MCF 10A (cell line): ENCODE data around the gene CFAP46. TPM values are rescaled to one million over a fixed set of nuclear protein-coding genes. Genes with fewer than 3 reads are reported as not detected.

Experiments
- BruUV-seq: library from RNA; stranded (reverse); fragments of 400-500 nt; replicated peaks from 2 replicates; lab custom pipeline; 2021; lab: Mats Ljungman, UMichigan
- CTCF ChIA-PET: fragments of 300-600 bp; sonication (Branson Sonifier 250); formaldehyde crosslinking; extraction: SDS; loops from one replicate; lab custom pipeline; 2021; ENCODE audit warnings: antibody characterized with exemption, inconsistent platforms; lab: Yijun Ruan, JAX
- POLR2A ChIA-PET: fragments of 300-600, 350-650 bp; sonication (Branson Sonifier 250); formaldehyde crosslinking; extraction: SDS; loops from one replicate; lab custom pipeline; 2020; ENCODE audit warnings: antibody characterized with exemption, inconsistent platforms; lab: Yijun Ruan, JAX
- DNase-seq: peaks from one replicate; pipeline ENCODE4 v3.0.0-alpha.2; 2018; ENCODE audit not compliant: unreplicated experiment
- H3K27ac Mint-ChIP-seq: one replicate; pipeline ENCODE4 v1.8.0; 2022; ENCODE audit warnings: mild to moderate bottlenecking, low read depth, mixed read lengths; ENCODE audit not compliant: unreplicated experiment
- H3K27me3 Mint-ChIP-seq: one replicate; pipeline ENCODE4 v1.8.0; 2022; ENCODE audit warnings: mixed read lengths; ENCODE audit not compliant: insufficient read depth, unreplicated experiment
- H3K36me3 Mint-ChIP-seq: one replicate; pipeline ENCODE4 v1.8.0; 2022; ENCODE audit warnings: mild to moderate bottlenecking, moderate library complexity, mixed read lengths; ENCODE audit not compliant: insufficient read depth, unreplicated experiment
- H3K4me1 Mint-ChIP-seq: one replicate; pipeline ENCODE4 v1.8.0; 2022; ENCODE audit warnings: mixed read lengths; ENCODE audit not compliant: insufficient read depth, unreplicated experiment
- H3K4me3 Mint-ChIP-seq: one replicate; pipeline ENCODE4 v1.8.0; 2022; ENCODE audit warnings: mild to moderate bottlenecking, moderate library complexity, mixed read lengths; ENCODE audit not compliant: unreplicated experiment
- H3K9me3 Mint-ChIP-seq: one replicate; pipeline ENCODE4 v1.8.0; 2022; ENCODE audit warnings: mixed read lengths; ENCODE audit not compliant: unreplicated experiment
- intact Hi-C: fragments of 100-400 bp; cut with micrococcal nuclease; formaldehyde crosslinking; loops from 2 replicates; pipeline ENCODE4 v1.14.1; 2022
- total RNA-seq: library from RNA; stranded (reverse); gene quantifications from 2 replicates; pipeline ENCODE4 v1.2.3, GENCODE V29; 2022
- TF ChIP-seq, protein P1 (sequence below): fragments of 200-600 bp; IDR thresholded peaks from one replicate; pipeline ENCODE4 v1.8.0; 2022; ENCODE audit warnings: antibody characterized with exemption, mild to moderate bottlenecking; ENCODE audit not compliant: unreplicated experiment

Gene CFAP46
- total RNA-seq, 1 experiment from 2014 or later, result 0.33 TPM

GRCh38 chr10:132961420-132961786 lies 19.0 kb upstream of the CFAP46 start:
- CTCF ChIA-PET, result no interaction called here
- DNase-seq, result no peak
- Mint-ChIP-seq H3K27ac (no peak overlapping the region), H3K9me3 (peaks cover 9% of the 10 kb centered on the region), H3K4me1 (no peaks in the 10 kb centered on the region), H3K36me3 (no peaks in the 10 kb centered on the region), H3K4me3 (no peak overlapping the region), H3K27me3 (peaks cover 26% of the 10 kb centered on the region)
- BruUV-seq, result no TSS peak
- intact Hi-C loops, result no loop called here
- TF ChIP-seq, protein P1, sequence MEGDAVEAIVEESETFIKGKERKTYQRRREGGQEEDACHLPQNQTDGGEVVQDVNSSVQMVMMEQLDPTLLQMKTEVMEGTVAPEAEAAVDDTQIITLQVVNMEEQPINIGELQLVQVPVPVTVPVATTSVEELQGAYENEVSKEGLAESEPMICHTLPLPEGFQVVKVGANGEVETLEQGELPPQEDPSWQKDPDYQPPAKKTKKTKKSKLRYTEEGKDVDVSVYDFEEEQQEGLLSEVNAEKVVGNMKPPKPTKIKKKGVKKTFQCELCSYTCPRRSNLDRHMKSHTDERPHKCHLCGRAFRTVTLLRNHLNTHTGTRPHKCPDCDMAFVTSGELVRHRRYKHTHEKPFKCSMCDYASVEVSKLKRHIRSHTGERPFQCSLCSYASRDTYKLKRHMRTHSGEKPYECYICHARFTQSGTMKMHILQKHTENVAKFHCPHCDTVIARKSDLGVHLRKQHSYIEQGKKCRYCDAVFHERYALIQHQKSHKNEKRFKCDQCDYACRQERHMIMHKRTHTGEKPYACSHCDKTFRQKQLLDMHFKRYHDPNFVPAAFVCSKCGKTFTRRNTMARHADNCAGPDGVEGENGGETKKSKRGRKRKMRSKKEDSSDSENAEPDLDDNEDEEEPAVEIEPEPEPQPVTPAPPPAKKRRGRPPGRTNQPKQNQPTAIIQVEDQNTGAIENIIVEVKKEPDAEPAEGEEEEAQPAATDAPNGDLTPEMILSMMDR, result no peak
- POLR2A ChIA-PET, result no interaction called here

DNA sequence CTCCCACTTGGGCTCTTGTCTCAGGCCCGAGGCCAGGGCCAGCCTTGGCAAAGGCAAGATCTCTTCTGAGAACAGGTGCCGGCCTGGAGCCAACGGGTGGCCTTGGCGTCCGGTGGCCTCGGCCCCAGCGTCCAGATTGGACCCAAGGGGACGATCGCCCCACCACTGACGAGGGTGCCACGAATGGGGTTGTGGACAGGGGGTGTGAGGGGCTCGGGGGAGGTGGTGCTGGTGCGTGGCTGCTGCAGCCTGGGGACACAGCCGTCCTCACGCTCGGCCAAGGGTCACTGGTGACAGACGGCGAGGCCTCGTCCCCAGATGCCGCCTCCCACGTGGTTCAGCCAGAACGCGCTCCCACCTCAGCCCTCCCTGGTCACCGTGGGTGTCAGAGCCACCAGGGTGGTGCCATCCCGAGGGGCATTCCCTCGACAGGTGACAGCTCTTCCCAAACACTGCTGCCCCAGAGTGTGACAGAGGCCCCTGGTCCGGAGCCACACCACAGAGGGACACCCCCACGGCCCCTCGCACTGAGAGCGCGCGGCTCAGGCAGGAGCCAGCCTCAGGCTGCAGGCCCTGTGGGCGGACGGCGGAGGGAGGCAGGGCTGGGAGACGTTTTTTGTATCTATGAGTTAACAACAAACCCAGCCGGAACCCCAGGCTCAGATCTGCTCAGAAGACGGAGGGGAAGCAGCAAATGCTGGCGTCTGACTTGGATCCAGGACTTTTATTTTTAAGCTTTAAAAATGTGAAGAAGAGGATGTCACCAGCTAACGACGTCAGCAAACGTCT lies 18.5 kb upstream of the CFAP46 start:
- ChIA-PET POLR2A (no interaction called here), CTCF (no interaction called here)
- Mint-ChIP-seq H3K9me3 (peaks cover 8% of the 10 kb centered on the region), H3K36me3 (no peaks in the 10 kb centered on the region), H3K4me3 (no peak overlapping the region), H3K27me3 (peaks cover 24% of the 10 kb centered on the region), H3K27ac (no peak overlapping the region), H3K4me1 (no peaks in the 10 kb centered on the region)
- no TSS peak for BruUV-seq
- DNase-seq, result no peak
- intact Hi-C loops, result no loop called here
- TF ChIP-seq, protein P1, result no peak

DNA sequence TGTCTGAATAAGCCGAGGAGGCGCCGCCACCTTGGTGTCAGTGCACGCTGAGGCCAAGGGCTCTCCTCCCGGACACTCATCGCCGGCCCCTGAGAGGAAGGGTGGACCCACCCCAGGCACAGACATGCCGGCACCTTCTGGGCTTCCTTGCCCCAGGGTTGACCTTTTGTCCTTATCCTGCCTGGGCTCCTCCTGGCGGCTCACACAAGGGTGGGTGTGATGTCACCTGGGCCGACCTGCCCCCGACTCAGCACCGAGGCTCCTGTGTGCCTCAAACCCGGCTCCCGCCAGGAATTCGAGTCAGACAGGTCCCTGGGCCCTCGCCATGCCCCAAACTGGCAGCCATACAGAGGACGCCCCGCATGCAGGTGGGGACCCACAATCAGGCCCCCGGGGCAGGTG lies 17.7 kb upstream of the CFAP46 start:
- peaks cover 20% of the 10 kb centered on the region for H3K27me3 Mint-ChIP-seq
- intact Hi-C loops, result no loop called here
- BruUV-seq, result no TSS peak
- TF ChIP-seq, protein P1, result no peak
- H3K9me3 Mint-ChIP-seq, result peaks cover under 1% of the 10 kb centered on the region
- ChIA-PET CTCF (no interaction called here), POLR2A (no interaction called here)
- H3K27ac Mint-ChIP-seq, result no peak overlapping the region
- DNase-seq, result no peak
- no peaks in the 10 kb centered on the region for H3K4me1 Mint-ChIP-seq
- no peak overlapping the region for H3K4me3 Mint-ChIP-seq
- no peaks in the 10 kb centered on the region for H3K36me3 Mint-ChIP-seq

GRCh38 chr10:132959559-132959961 lies 17.2 kb upstream of the CFAP46 start:
- intact Hi-C loops, result no loop called here
- no peak for DNase-seq
- H3K4me1 Mint-ChIP-seq, result no peaks in the 10 kb centered on the region
- POLR2A ChIA-PET, result no interaction called here
- no TSS peak for BruUV-seq
- H3K27me3 Mint-ChIP-seq, result peaks cover 25% of the 10 kb centered on the region
- no peak overlapping the region for H3K27ac Mint-ChIP-seq
- no peaks in the 10 kb centered on the region for H3K9me3 Mint-ChIP-seq
- TF ChIP-seq, protein P1, result no peak
- CTCF ChIA-PET, result interaction anchor here (0.6 kb wide), 1 partner anchor 237 kb away, joined by 3 read pairs; no protein-coding TSS in a partner anchor
- no peak overlapping the region for H3K4me3 Mint-ChIP-seq
- H3K36me3 Mint-ChIP-seq, result no peaks in the 10 kb centered on the region
